Body of pancreas (tissue), 4 donors: ENCODE measurements around the gene C19orf73.

ENCODE experiments used
- CTCF ChIP-seq, 7 experiments: fragments of 450-650 bp in 4 of 7; fragments of 200-600 bp in 3 of 7; sonication (generic) in 3 of 7; IDR thresholded peaks; one replicate each; pipeline ENCODE4 v1.5.1; 2016 to 2019; ENCODE audit warnings: antibody characterized with exemption in 7 of 7
- POLR2A ChIP-seq, 3 donors: fragments of 450-650 bp; IDR thresholded peaks; one replicate each; pipeline ENCODE4 v1.6.1; 2016; ENCODE audit warnings: antibody characterized with exemption in 3 of 3, mild to moderate bottlenecking in 2 of 3

- no peak for TF ChIP-seq CTCF (IDR thresholded peaks at IDR 0.05)
- TF ChIP-seq POLR2A (IDR thresholded peaks at IDR 0.05): no peak
Measured at GRCh38 chr19:49154279-49154678, 35.3 kb upstream of the C19orf73 start.
